Measurements from ENCODE around the gene SMIM24. TPM values are rescaled to one million over a fixed set of nuclear protein-coding genes. Genes with fewer than 3 reads are reported as not detected.

Gene SMIM24
- total and polyA plus RNA-seq, 9 of the 15 experiments (the other 6 are each of a cell fraction or from before 2014, with no cell fraction given): 0.45 to 12.3 (median 1.4) TPM; not detected in 1

DNA sequence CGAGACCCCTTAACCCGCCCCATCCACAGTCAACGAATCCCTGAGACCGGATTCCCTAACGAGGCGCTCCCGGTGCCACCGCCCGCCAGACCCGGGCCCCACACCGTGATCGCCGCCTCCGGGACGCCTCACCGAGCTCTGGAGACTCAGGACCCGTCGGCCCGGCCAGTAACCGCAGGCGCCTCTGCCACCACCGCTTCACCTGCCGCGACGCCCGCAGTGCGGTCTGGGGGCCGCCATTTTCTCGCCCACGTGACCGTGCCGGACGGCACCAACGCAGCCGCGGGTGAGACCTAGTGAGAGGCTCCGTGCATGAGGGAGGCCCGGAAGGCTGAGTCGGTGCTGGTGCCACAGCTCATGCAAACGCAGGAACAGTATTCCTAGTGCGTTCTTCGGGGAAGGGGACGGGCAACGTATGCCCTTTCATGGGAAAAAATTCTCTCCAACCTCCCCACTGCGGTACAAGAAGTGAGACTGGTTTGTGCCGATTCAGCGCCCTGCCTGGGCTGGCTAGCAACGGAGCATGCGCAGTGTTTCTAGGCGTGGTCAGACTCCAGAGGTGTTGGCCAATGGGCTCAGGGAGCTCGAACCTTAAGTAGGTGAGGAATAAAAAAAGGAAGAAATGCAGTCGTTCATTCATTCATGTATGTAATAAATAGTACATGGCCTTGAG is 20.2 kb upstream of the SMIM24 start, which contains the start of gene DOHH (continued):
- TF ChIP-seq GTF3C2 (IDR thresholded peaks at IDR 0.05; ENCODE audit: borderline replicate concordance, extremely low read depth, insufficient read length) (no peak), ATF3 (IDR thresholded peaks at IDR 0.05) (peak; percentile 75), ATF3 (CRISPR knock-in tag; conservative IDR thresholded peaks at IDR 0.05) (no peak; the same call in 1 of the 2 replicates), PHF20 (IDR thresholded peaks at IDR 0.05; ENCODE audit: partially characterized antibody) (peak; percentile 99), ETV5 (CRISPR knock-in tag; IDR thresholded peaks at IDR 0.05; ENCODE audit: low read depth) (0 out of 2 replicates have a peak, but pooled peaks have one; percentile 19), BCLAF1 (IDR thresholded peaks at IDR 0.05; ENCODE audit: borderline replicate concordance in 1 of 2, control insufficient read depth in 1 of 2, low read depth in 2 of 2, low read length in 1 of 2) (peak in 1 of 2 experiments; percentile 99; a peak in 2 of 4 replicates)
- TF ChIP-seq, protein P1, sequence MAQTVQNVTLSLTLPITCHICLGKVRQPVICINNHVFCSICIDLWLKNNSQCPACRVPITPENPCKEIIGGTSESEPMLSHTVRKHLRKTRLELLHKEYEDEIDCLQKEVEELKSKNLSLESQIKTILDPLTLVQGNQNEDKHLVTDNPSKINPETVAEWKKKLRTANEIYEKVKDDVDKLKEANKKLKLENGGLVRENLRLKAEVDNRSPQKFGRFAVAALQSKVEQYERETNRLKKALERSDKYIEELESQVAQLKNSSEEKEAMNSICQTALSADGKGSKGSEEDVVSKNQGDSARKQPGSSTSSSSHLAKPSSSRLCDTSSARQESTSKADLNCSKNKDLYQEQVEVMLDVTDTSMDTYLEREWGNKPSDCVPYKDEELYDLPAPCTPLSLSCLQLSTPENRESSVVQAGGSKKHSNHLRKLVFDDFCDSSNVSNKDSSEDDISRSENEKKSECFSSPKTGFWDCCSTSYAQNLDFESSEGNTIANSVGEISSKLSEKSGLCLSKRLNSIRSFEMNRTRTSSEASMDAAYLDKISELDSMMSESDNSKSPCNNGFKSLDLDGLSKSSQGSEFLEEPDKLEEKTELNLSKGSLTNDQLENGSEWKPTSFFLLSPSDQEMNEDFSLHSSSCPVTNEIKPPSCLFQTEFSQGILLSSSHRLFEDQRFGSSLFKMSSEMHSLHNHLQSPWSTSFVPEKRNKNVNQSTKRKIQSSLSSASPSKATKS (CRISPR knock-in tag; IDR thresholded peaks at IDR 0.05): no peak
